Myometrial cell (primary cell): ENCODE measurements around the gene ATXN1L. TPM values are rescaled to one million over a fixed set of nuclear protein-coding genes. Genes with fewer than 3 reads are reported as not detected.

Source experiments
- total RNA-seq: library from RNA; depleted of rRNA; stranded (reverse); fragments of >200 nt; gene quantifications from 2 replicates; pipeline ENCODE4 v1.2.3, GENCODE V29; 2015

ATXN1L gene
- 4.9 and 6.2 TPM in 2 replicates for total RNA-seq

GRCh38 chr16:71845639-71846430 is at the start of gene ATXN1L:
TSS of gene ATXN1L (plus strand) at chr16:71845976. CDS start at chr16:71849741, 3,765 bp downstream.

DNA sequence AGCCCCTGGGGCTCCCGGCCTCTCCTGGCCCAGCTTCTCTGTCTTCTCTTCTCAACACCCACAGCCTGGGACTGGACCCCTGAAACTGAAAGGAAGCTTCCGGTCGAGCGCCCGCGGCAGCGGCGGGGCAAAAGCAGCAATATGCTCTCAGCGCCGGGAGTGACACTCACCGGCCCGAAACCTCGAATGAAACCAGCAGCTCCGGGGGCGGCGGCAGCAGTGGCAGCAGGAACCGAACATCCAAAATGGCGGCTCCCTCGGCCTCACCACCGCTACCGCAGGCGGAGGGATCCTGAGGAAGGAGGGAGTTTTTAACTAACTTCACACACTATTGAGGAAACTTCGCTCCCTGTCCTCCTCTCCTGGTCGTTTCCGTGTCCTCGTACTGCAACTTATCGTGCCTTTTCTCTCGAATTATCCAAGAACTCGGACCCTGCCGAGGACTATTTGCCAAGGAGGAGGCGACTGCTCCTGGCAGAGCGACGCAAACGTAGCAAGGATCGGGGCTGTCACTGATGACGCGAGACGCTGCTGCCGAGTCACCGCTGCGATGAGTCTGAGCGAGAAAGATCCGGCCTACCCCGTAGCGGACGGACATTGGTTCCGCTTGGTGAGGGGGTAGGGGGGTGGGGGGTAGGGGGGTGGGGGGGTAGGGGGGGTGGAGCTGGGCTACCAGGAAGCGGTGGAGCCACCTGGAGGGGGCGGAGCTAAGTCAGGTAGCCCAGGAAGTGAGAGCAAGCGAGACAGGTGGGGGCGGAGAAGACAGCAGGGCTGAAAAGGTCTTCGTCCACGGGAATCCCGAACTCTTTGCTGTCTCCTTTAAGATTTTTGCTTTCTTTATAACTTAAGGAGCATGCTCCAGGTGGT is 37.0 kb upstream of the ATXN1L start, which contains the start of gene AP1G1:
Gene AP1G1, minus strand, starts transcription at position 242 of the 867 bp plus-strand sequence. CDS start 19,355 bp downstream, outside the sequence.

DNA sequence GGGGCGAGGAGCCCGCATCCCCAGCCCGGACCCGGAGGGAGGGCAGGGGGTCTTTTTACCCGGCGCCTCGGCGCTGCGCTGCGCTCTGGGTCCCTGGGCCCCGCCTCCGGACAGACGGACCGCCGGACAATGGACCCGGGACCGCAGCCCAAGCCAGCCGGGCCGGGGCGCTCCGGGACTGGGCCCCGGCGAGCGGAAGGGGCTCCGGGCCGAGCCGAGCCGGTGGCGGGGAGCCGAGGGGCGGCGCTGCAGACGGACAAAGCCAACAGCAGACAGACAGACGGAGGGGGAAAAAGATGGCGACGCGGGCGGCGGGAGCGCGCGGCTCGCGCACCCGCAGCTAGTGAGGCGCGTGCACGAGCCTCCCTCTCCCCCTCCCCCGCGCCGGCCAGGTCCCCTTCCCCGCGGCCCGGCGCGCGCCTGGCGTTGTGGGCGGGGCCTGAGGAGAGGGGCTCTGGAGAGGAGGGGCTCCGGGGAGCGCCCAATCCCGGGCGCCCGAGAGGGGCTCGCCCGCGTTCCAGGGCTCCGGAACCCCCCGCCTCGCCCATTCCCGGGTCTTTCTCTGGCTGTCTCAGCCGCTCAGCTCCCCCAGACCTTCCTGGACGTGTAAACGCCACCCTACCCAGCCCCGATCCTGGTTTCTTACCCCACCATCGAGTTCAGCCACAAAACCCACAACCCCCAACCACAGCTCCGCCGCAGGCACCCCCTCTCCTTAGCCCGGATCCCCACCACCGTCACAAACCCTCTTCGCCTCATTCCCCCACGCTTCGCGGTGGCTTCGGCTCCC is 38.3 kb downstream of the ATXN1L start, which contains the start of gene ZNF821:
Gene ZNF821, minus strand, starts transcription at position 334 of the 790 bp plus-strand sequence. CDS start 4,236 bp downstream, outside the sequence.

DNA sequence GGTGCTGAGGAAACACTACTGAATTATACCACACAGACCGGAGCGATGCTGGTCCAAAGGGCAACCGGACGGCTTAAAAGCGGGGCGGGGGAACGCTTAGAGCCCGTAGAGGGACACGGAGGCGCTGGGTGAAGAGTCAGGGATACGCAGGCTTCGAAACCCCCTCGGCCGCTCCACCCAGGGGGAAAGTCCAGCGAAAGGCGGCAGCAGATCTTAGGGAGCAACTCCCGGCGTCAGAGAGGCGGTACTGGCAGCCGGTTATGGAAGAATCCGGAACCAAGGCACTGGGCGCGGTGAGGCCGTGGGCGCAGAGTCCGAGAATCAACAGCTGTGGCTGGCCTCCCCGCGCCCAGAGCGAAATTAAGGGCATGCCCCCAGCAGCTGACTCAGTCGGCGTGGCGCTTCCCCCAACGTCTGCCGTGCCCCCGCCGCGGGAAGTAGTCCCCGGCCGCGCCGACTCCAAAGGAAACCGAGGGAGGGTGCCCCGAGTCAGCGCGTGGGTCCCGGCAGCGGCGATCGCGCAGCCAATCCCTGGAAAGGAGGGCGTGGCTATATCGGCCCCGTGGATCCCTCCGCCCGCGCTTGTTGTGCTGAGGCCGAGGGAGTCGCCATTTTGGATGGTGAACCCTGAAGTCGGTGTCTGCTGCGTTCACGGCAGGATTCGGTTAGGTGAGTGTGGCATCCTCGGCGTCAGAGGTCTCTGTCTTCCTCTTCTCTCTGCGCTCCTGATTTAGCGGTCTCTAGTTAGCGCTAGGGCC is 49.3 kb downstream of the ATXN1L start, which contains the start of gene IST1:
Gene IST1, plus strand, starts transcription at position 611 of the 758 bp plus-strand sequence. CDS start 20,110 bp downstream, outside the sequence.

Other genes starting within 250 kb of the ATXN1L start
- gene MARVELD3, start 219.8 kb upstream of the ATXN1L start, total RNA-seq = not detected in 2 replicates
- 4.0 and 6.0 TPM in 2 replicates for gene PHLPP2, start 121.3 kb upstream of the ATXN1L start, total RNA-seq
- 51.9 and 56.9 TPM in 2 replicates for gene AP1G1, start 37.1 kb upstream of the ATXN1L start, total RNA-seq
- gene ZNF821, start 38.2 kb downstream of the ATXN1L start, total RNA-seq = 3.7 and 5.8 TPM in 2 replicates
- 136 and 140 TPM in 2 replicates for gene IST1, start 49.6 kb downstream of the ATXN1L start, total RNA-seq
- not detected in 2 replicates for gene PKD1L3, start 154.4 kb downstream of the ATXN1L start, total RNA-seq
- 2.6 and 4.8 TPM in 2 replicates for gene DHODH, start 162.8 kb downstream of the ATXN1L start, total RNA-seq
- gene HP, start 208.5 kb downstream of the ATXN1L start, total RNA-seq = not detected in 2 replicates
- not detected in 2 replicates for gene HPR, start 217.2 kb downstream of the ATXN1L start, total RNA-seq
- gene TXNL4B, start 247.6 kb downstream of the ATXN1L start, total RNA-seq = 7.5 and 9.9 TPM in 2 replicates
- gene DHX38, start 247.9 kb downstream of the ATXN1L start, total RNA-seq = 34.6 and 42.4 TPM in 2 replicates